Measurements from ENCODE around the gene PHF14. TPM values are rescaled to one million over a fixed set of nuclear protein-coding genes. Genes with fewer than 3 reads are reported as not detected.

Gene PHF14
- total and polyA plus RNA-seq, 2 experiments from 2014 or later, result 72.0 to 87.9 TPM

GRCh38 chr7:11196143-11196542 is 222.5 kb downstream of the PHF14 start:
- DNase-seq (ENCODE audit: low spot score) (no peak), ATAC-seq (no peak)
- Histone ChIP-seq H3K4me2 (no peak overlapping the region), H3K79me2 (replicated peaks; ENCODE audit: insufficient read depth) (no peaks in the 10 kb centered on the region), H4K20me1 (replicated peaks; ENCODE audit: insufficient read depth) (no peaks in the 10 kb centered on the region), H3K4me1 (ENCODE audit: insufficient read depth) (peaks cover 23% of the 10 kb centered on the region), H3K36me3 (ENCODE audit: insufficient read depth) (no peaks in the 10 kb centered on the region), H3K4me3 (no peak overlapping the region), H2AFZ (no peak overlapping the region), H3K27me3 (ENCODE audit: insufficient read depth) (peaks cover 19% of the 10 kb centered on the region), H3K27ac (ENCODE audit: low read depth) (no peak overlapping the region), H3K9me2 (ENCODE audit: insufficient read depth) (no peaks in the 10 kb centered on the region), H3F3A (replicated peaks; ENCODE audit: low read depth) (no peaks in the 10 kb centered on the region)
- TF ChIP-seq REST (IDR thresholded peaks at IDR 0.05; ENCODE audit: unreplicated experiment) (no peak), CREB1 (CRISPR knock-in tag; IDR thresholded peaks at IDR 0.05; ENCODE audit: low read depth) (no peak), NANOG (IDR thresholded peaks at IDR 0.05; ENCODE audit: borderline replicate concordance) (no peak), JUNB (IDR thresholded peaks at IDR 0.05; ENCODE audit: unreplicated experiment) (no peak), ZNF114 (CRISPR knock-in tag; IDR thresholded peaks at IDR 0.05) (no peak), STAT1 (IDR thresholded peaks at IDR 0.05; ENCODE audit: unreplicated experiment) (no peak)
- no peak overlapping the region for H3K27ac Mint-ChIP-seq
- H3K4me1 Mint-ChIP-seq, result peaks cover 49% of the 10 kb centered on the region
- peaks cover 11% of the 10 kb centered on the region for H3K27me3 Mint-ChIP-seq (ENCODE audit: insufficient read depth, low read depth, poor library complexity)
- no peaks in the 10 kb centered on the region for H3K36me3 Mint-ChIP-seq (ENCODE audit: low read depth)
- H3K9me3 Mint-ChIP-seq, result no peaks in the 10 kb centered on the region
- no peak overlapping the region for H3K4me3 Mint-ChIP-seq

GRCh38 chr7:11203224-11203623 is 229.6 kb downstream of the PHF14 start:
- no peaks in the 10 kb centered on the region for H3K36me3 ChIP-seq (ENCODE audit: insufficient read depth)
- no peaks in the 10 kb centered on the region for H3K4me1 ChIP-seq (ENCODE audit: insufficient read depth)
- no peak overlapping the region for H3K27ac ChIP-seq (ENCODE audit: low read depth)
- H3K27me3 Mint-ChIP-seq (ENCODE audit: insufficient read depth, low read depth, poor library complexity), result no peaks in the 10 kb centered on the region
- no peak for DNase-seq (ENCODE audit: low spot score)
- H2AFZ ChIP-seq, result no peak overlapping the region
- H3K4me1 Mint-ChIP-seq, result peaks cover 5% of the 10 kb centered on the region; the same call in 1 of the 3 replicates
- H3K4me2 ChIP-seq, result no peak overlapping the region
- no peak overlapping the region for H3K4me3 ChIP-seq
- H3K9me3 Mint-ChIP-seq, result no peaks in the 10 kb centered on the region
- H3K9me2 ChIP-seq (ENCODE audit: insufficient read depth), result no peaks in the 10 kb centered on the region
- H4K20me1 ChIP-seq (replicated peaks; ENCODE audit: insufficient read depth), result no peaks in the 10 kb centered on the region
- no peak for ATAC-seq
- no peaks in the 10 kb centered on the region for H3F3A ChIP-seq (replicated peaks; ENCODE audit: low read depth)
- no peaks in the 10 kb centered on the region for H3K36me3 Mint-ChIP-seq (ENCODE audit: low read depth)
- H3K27me3 ChIP-seq (ENCODE audit: insufficient read depth), result no peaks in the 10 kb centered on the region
- TF ChIP-seq CTCF (conservative IDR thresholded peaks at IDR 0.05; ENCODE audit: low read depth in 2 of 2) (no peak), ZNF114 (CRISPR knock-in tag; IDR thresholded peaks at IDR 0.05) (no peak), NANOG (IDR thresholded peaks at IDR 0.05; ENCODE audit: borderline replicate concordance) (no peak), JUNB (IDR thresholded peaks at IDR 0.05; ENCODE audit: unreplicated experiment) (no peak), ETS1 (IDR thresholded peaks at IDR 0.05) (no peak), EZH2phosphoT487 (IDR thresholded peaks at IDR 0.05; ENCODE audit: unreplicated experiment) (no peak), EZH2 (IDR thresholded peaks at IDR 0.05; ENCODE audit: low read depth, unreplicated experiment) (no peak), CREB1 (CRISPR knock-in tag; IDR thresholded peaks at IDR 0.05; ENCODE audit: low read depth) (no peak), POLR2AphosphoS5 (IDR thresholded peaks at IDR 0.05; ENCODE audit: low read depth) (no peak)
- H3K27ac Mint-ChIP-seq, result no peak overlapping the region
- no peaks in the 10 kb centered on the region for H3K79me2 ChIP-seq (replicated peaks; ENCODE audit: insufficient read depth)
- H3K4me3 Mint-ChIP-seq, result no peak overlapping the region
